Ovary (tissue), 9 donors: Measurements from ENCODE around the gene C3AR1. TPM values are rescaled to one million over a fixed set of nuclear protein-coding genes. Genes with fewer than 3 reads are reported as not detected.

Experiments used
- DNase-seq, 5 donors: peaks; one replicate each; pipeline ENCODE4 v3.0.0-alpha.2; 2019 to 2020
- H3K27ac ChIP-seq, 2 donors: fragments of 200-600 bp; one replicate each; pipeline versions ENCODE4 v1.5.1 to v1.8.0; 2019 to 2022
- H3K27me3 ChIP-seq: fragments of 200-600 bp; one replicate; pipeline ENCODE4 v1.8.0; 2022
- H3K36me3 ChIP-seq: fragments of 200-600 bp; sonication (generic); one replicate; pipeline ENCODE4 v1.5.1; 2019
- H3K4me1 ChIP-seq: one replicate; pipeline ENCODE4 v1.8.1; 2013; ENCODE audit warnings: mild to moderate bottlenecking, moderate library complexity; ENCODE audit not compliant: insufficient read depth
- H3K4me3 ChIP-seq: fragments of 200-600 bp; sonication (generic); one replicate; pipeline ENCODE4 v1.5.1; 2017
- H3K9me3 ChIP-seq, 2 donors: fragments of 200-600 bp in 1 of 2; sonication (generic) in 1 of 2; one replicate each; pipeline versions ENCODE4 v1.5.1 to v1.8.1; 2013 to 2019; ENCODE audit warnings: mild to moderate bottlenecking in 1 of 2, moderate library complexity in 1 of 2
- EP300 ChIP-seq: sonication (generic); formaldehyde crosslinking; IDR thresholded peaks from one replicate; pipeline ENCODE4 v1.6.1; 2017; ENCODE audit warnings: antibody characterized with exemption
- POLR2A ChIP-seq: fragments of 450-650 bp; IDR thresholded peaks from one replicate; pipeline ENCODE4 v1.6.1; 2017; ENCODE audit warnings: antibody characterized with exemption, mild to moderate bottlenecking, moderate library complexity
- WGBS, 3 donors: extraction: QIAGEN DNeasy Blood & Tissue Kit in 1 of 3; methylation state at CpG; one replicate each; pipeline versions ENCODE4 v1.1.5 to v1.1.7; 2013 to 2017; 5-methylcytosine and 5-hydroxymethylcytosine counted together
- intact Hi-C, 4 donors: fragments of 100-400 bp; cut with DNase I; formaldehyde crosslinking; loops; one replicate each; pipeline versions ENCODE4 v1.11.0 to v1.15.1; 2022 to 2023
- polyA plus RNA-seq, 2 donors: library from polyadenylated mRNA; stranded (reverse); fragments of 200-250 nt in 1 of 2; fragments of 350-450 nt in 1 of 2; fragmentation: Illumina TruSeq in 1 of 2; extraction: RNeasy Lipid Tissue Mini Kit (QIAGEN cat#74804) in 1 of 2; gene quantifications; one replicate each; pipeline ENCODE4 v1.2.3, GENCODE V29; 2013 to 2014
- total RNA-seq, 7 donors: library from RNA; depleted of rRNA in 2 of 7; stranded (reverse); fragments of >200 nt in 2 of 7; fragmentation: NEBNext Ultra II Directional in 3 of 7; extraction: Animal tissue kit (Norgen Biotek cat#: 25700) in 3 of 7; gene quantifications; one replicate each; pipeline versions ENCODE4 v1.1.0 to v1.2.4, GENCODE V29; 2016 to 2023
- TF ChIP-seq, protein P1 (sequence below), 3 donors: fragments of 450-650 bp in 2 of 3; fragments of 200-600 bp in 1 of 3; IDR thresholded peaks; one replicate each; pipeline versions ENCODE4 v1.5.1 to v1.8.0; 2016 to 2022; ENCODE audit warnings: antibody characterized with exemption in 3 of 3, mild to moderate bottlenecking in 1 of 3
- donor health status: DM: no; HTN: no; CAD: no; lungs with moderate emphysema.
- donor health status: DM: no; HTN: no; CAD: no.
- donor health status: Bipolar disorder and iron deficiency.
- donor health status: DM: yes; HTN: yes; CAD: no.
- donor health status: DM: no; HTN: no; CAD: no.
- donor health status: DM: yes; HTN: yes; CAD: no.

C3AR1 gene
- total and polyA plus RNA-seq, 9 donors, result 2.5 to 22.6 (median 5.6) TPM

DNA sequence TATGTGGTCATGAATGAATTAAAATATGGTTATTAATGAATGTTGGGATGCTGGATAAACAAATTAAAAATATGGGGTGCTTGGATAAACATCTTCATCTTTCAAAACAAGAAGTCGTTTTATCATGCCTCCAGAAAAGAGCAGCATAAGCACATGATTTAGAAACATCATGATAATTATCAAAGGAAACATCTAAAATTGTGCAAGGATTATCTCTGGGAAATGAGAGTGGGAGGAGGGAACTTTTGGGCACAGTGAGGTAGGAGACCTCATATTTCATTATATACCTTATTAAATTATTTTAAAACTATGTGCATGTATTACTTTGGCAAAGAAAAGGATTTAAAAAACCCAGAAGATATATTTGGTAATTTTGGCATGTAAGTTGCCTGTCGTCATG lies 8.9 kb downstream of the C3AR1 start:
- 43 to 59% (median 49%) methylated on average over 2 of the region's 2 CpGs for WGBS, 3 donors
- Histone ChIP-seq H3K27ac (no peak overlapping the region), H3K4me3 (no peak overlapping the region), H3K36me3 (no peaks in the 10 kb centered on the region), H3K4me1 (no peaks in the 10 kb centered on the region), H3K27me3 (no peaks in the 10 kb centered on the region), H3K9me3 (no peaks in the 10 kb centered on the region)
- intact Hi-C loops, result loop anchor here in 1 of 4 donors (5.0 kb wide), 1 partner anchor 1270 kb away; the partner anchor contains the start of gene CD4
- TF ChIP-seq, protein P1, sequence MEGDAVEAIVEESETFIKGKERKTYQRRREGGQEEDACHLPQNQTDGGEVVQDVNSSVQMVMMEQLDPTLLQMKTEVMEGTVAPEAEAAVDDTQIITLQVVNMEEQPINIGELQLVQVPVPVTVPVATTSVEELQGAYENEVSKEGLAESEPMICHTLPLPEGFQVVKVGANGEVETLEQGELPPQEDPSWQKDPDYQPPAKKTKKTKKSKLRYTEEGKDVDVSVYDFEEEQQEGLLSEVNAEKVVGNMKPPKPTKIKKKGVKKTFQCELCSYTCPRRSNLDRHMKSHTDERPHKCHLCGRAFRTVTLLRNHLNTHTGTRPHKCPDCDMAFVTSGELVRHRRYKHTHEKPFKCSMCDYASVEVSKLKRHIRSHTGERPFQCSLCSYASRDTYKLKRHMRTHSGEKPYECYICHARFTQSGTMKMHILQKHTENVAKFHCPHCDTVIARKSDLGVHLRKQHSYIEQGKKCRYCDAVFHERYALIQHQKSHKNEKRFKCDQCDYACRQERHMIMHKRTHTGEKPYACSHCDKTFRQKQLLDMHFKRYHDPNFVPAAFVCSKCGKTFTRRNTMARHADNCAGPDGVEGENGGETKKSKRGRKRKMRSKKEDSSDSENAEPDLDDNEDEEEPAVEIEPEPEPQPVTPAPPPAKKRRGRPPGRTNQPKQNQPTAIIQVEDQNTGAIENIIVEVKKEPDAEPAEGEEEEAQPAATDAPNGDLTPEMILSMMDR (IDR thresholded peaks at IDR 0.05), result no peak
- TF ChIP-seq POLR2A, result no peak
- TF ChIP-seq EP300, result no peak
- no peak for DNase-seq

DNA sequence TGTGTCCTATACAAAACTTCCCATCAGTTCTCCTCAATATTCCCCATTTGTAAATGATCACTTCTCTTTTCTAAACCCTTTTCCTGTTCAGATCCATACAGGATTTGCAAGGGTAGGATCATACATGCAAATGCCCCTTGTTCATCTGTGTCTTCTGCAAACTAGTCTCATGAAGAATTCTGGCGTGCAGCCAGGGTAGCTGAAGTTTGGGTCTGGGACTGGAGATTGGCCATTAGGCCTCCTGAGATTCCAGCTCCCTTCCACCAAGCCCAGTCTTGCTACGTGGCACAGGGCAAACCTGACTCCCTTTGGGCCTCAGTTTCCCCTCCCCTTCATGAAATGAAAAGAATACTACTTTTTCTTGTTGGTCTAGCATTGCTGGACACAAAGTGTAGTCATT lies 11.3 kb downstream of the C3AR1 start:
- Histone ChIP-seq H3K27me3 (no peaks in the 10 kb centered on the region), H3K4me1 (no peaks in the 10 kb centered on the region), H3K9me3 (no peaks in the 10 kb centered on the region), H3K36me3 (no peaks in the 10 kb centered on the region), H3K27ac (no peak overlapping the region), H3K4me3 (no peak overlapping the region)
- no peak for DNase-seq
- TF ChIP-seq, protein P1 (IDR thresholded peaks at IDR 0.05), result no peak
- TF ChIP-seq EP300, result no peak
- no peak for TF ChIP-seq POLR2A
- WGBS, 3 donors, result 87 to 91% (median 87%) methylated on average over 2 of the region's 2 CpGs
- intact Hi-C loops, result loop anchor here in 1 of 4 donors (5.0 kb wide), 1 partner anchor 1268 kb away; the partner anchor contains the start of gene CD4

DNA sequence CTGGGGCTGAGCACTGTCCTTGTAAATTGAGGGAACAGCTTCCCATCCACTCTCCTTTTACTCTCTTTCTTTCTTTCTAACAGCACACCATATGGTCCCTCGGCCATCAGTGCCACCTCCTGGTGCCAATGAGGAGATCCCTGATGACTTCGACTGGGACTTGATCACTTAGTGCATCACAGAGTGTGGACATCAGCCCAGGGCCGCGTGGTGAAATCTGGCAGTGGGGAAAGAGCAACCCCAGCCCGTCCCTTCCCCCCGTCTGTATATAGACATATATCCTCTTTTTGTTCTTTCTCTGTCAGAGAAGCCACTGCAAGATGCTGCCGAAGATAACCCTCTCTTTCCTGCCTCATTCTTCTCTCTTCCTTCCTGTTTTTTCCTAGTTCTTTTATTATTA lies 13.5 kb downstream of the C3AR1 start:
- Histone ChIP-seq H3K36me3 (no peaks in the 10 kb centered on the region), H3K27ac (no peak overlapping the region), H3K4me1 (no peaks in the 10 kb centered on the region), H3K27me3 (no peaks in the 10 kb centered on the region), H3K9me3 (no peaks in the 10 kb centered on the region), H3K4me3 (no peak overlapping the region)
- intact Hi-C loops, result no loop called here
- WGBS, 3 donors, result 79 to 87% (median 85%) methylated on average over 7 of the region's 7 CpGs
- DNase-seq, result no peak
- TF ChIP-seq, protein P1 (IDR thresholded peaks at IDR 0.05), result no peak
- TF ChIP-seq POLR2A (no peak), EP300 (no peak)

DNA sequence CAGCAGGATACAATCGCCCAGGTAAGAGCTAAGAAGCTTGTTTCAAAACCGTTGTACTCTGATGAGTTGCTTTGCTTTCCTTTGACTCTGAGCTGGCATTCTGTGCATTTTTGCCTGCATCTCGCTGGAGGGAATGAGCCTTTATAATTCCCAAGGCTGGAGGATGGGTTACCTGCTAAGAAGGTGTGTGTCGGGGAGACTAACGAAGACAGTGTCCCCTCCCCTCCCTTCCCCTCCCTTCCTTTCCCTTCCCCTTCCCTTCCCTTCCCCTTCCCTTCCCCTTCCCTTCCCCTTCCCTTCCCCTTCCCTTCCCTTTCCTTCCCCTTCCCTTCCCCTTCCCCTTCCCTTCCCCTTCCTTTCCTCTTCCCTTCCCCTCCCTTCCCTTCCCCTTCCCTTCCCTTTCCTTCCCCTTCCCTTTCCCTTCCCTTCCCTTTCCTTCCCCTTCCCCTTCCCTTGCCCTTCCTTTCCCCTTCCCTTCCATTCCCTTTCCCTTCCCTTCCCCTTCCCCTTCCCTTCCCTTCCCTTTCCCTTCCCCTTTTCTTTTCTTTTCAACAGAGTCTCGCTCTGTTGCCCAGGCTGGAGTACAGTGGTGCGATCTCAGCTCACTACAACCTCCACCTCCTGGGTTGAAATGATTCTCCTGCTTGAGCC lies 15.4 kb downstream of the C3AR1 start:
- TF ChIP-seq POLR2A, result no peak
- no peaks in the 10 kb centered on the region for H3K36me3 ChIP-seq
- intact Hi-C loops, result no loop called here
- no peaks in the 10 kb centered on the region for H3K27me3 ChIP-seq
- H3K9me3 ChIP-seq, result no peaks in the 10 kb centered on the region
- H3K4me3 ChIP-seq, result no peak overlapping the region
- DNase-seq, result no peak
- no peaks in the 10 kb centered on the region for H3K4me1 ChIP-seq
- 91% methylated on average over 7 of the region's 7 CpGs for WGBS, 3 donors
- no peak overlapping the region for H3K27ac ChIP-seq

DNA sequence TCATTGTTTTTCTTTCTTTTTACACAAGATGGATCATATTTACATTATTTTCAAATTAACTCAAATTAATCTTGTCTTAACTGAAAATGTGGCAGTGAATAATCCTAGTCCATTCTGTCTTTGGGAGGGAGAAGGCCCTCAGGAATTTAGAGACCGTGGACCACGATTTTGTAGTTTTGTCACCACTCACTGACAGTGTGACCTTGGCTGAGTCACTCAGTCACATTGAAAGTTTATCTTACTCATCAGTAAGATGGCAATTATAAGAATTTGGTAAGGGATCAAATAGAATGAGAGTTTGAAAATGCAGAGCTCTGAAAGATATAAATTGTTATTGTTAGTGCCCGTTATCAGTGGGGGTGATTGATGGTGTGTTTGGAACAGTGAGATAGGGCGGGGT lies 17.3 kb downstream of the C3AR1 start:
- H3K27ac ChIP-seq, result no peak overlapping the region
- WGBS, 3 donors, result 77 to 82% (median 82%) methylated on average over 4 of the region's 4 CpGs
- H3K4me3 ChIP-seq, result no peak overlapping the region
- no peaks in the 10 kb centered on the region for H3K4me1 ChIP-seq
- H3K36me3 ChIP-seq, result no peaks in the 10 kb centered on the region
- intact Hi-C loops, result no loop called here
- no peaks in the 10 kb centered on the region for H3K9me3 ChIP-seq
- DNase-seq, result no peak
- H3K27me3 ChIP-seq, result no peaks in the 10 kb centered on the region
- no peak for TF ChIP-seq POLR2A
- TF ChIP-seq, protein P1 (IDR thresholded peaks at IDR 0.05), result no peak
- no peak for TF ChIP-seq EP300
